GM12878 (cell line): ENCODE data around the gene ANXA5. TPM values are rescaled to one million over a fixed set of nuclear protein-coding genes. Genes with fewer than 3 reads are reported as not detected.

ENCODE experiments used
- ATAC-seq: fragments of 200-7000 bp; cut with Tn5 transposase; 3 replicates; pipeline ENCODE4 v1.9.1; 2020; ENCODE audit warnings: mild to moderate bottlenecking, moderate library complexity
- BruUV-seq: library from RNA; stranded (reverse); fragments of 400-500 nt; replicated peaks from 2 replicates; lab custom pipeline; 2021; lab: Mats Ljungman, UMichigan
- CTCF ChIA-PET: fragments of 300-600 bp; sonication (Branson Sonifier 250); formaldehyde crosslinking; extraction: SDS; loops from one replicate; lab custom pipeline; 2021; ENCODE audit warnings: inconsistent platforms; lab: Yijun Ruan, JAX
- POLR2A ChIA-PET: fragments of 350-600 bp; formaldehyde crosslinking; extraction: SDS; loops from one replicate; lab custom pipeline; 2021; ENCODE audit warnings: inconsistent platforms; lab: Charles Lee
- RAD21 ChIA-PET: fragments of 300-600 bp; sonication (Branson Sonifier 250); formaldehyde crosslinking; loops from one replicate; lab custom pipeline; 2023; ENCODE audit warnings: antibody characterized with exemption; ENCODE audit not compliant: unreplicated experiment; lab: Charles Lee
- SMC1A ChIA-PET: fragments of 300-600 bp; sonication (Branson Sonifier 250); formaldehyde crosslinking; loops from one replicate; lab custom pipeline; 2023; ENCODE audit not compliant: unreplicated experiment, uncharacterized antibody; lab: Charles Lee
- DNase-seq: peaks from one replicate; pipeline ENCODE4 v3.0.0-alpha.2; 2011; ENCODE audit warnings: low read depth, low spot score
- FAIRE-seq: peaks from 3 replicates; lab custom pipeline; 2011; peaks lifted over from hg19 to GRCh38; lab: Jason Lieb, UNC
- H2AFZ ChIP-seq: 2 replicates; pipeline ENCODE4 v1.6.0; 2011; ENCODE audit warnings: low read depth, low read length, control low read depth; ENCODE audit not compliant: control insufficient read depth
- H3K27ac ChIP-seq: 2 replicates; pipeline ENCODE4 v1.5.1; 2011; ENCODE audit warnings: control low read depth; ENCODE audit not compliant: control insufficient read depth, insufficient read depth
- H3K27me3 ChIP-seq, 2 experiments: replicated peaks in 1 of 2; 2 replicates each; pipeline versions ENCODE4 v1.6.0 to v1.6.1; 2011; ENCODE audit warnings: low read length in 1 of 2; ENCODE audit not compliant: control insufficient read depth in 2 of 2, insufficient read depth in 2 of 2
- H3K36me3 ChIP-seq, 2 experiments: 2 replicates each; pipeline ENCODE4 v1.5.1; 2011; ENCODE audit warnings: low read length in 1 of 2; ENCODE audit not compliant: control insufficient read depth in 2 of 2, insufficient read depth in 2 of 2
- H3K4me1 ChIP-seq: 2 replicates; pipeline ENCODE4 v1.6.1; 2011; ENCODE audit warnings: mild to moderate bottlenecking, low read length, moderate library complexity, mixed read lengths; ENCODE audit not compliant: control insufficient read depth, insufficient read depth
- H3K4me2 ChIP-seq: 2 replicates; pipeline ENCODE4 v1.6.0; 2011; ENCODE audit warnings: control low read depth; ENCODE audit not compliant: control insufficient read depth, insufficient read depth
- H3K4me3 ChIP-seq: fragments of 200-600 bp; sonication (generic); 2 replicates; pipeline ENCODE4 v1.5.1; 2016
- H3K79me2 ChIP-seq: 2 replicates; pipeline ENCODE4 v1.6.0; 2011; ENCODE audit warnings: low read length; ENCODE audit not compliant: control insufficient read depth, insufficient read depth
- H3K9ac ChIP-seq: 2 replicates; pipeline ENCODE4 v1.8.0; 2011; ENCODE audit warnings: low read length, control low read depth, mixed read lengths; ENCODE audit not compliant: control insufficient read depth, insufficient read depth
- H3K9me3 ChIP-seq: replicated peaks from 3 replicates; pipeline ENCODE4 v1.5.1; 2011; ENCODE audit warnings: mild to moderate bottlenecking, low read length; ENCODE audit not compliant: control insufficient read depth, insufficient read depth
- H4K20me1 ChIP-seq: 2 replicates; pipeline ENCODE4 v1.6.0; 2011; ENCODE audit not compliant: control insufficient read depth, insufficient read depth
- ATF7 ChIP-seq: fragments of 450-650 bp; IDR thresholded peaks from 2 replicates; pipeline ENCODE4 v1.6.1; 2016; ENCODE audit warnings: low read depth, mild to moderate bottlenecking
- CEBPB ChIP-seq, 2 experiments: fragments of 150-350 bp in 1 of 2; IDR thresholded peaks; 2 replicates each; pipeline ENCODE4 v1.6.1; 2012 to 2014; ENCODE audit warnings: low read depth in 2 of 2, low read length in 2 of 2, borderline replicate concordance in 1 of 2, inconsistent platforms in 1 of 2
- CREM ChIP-seq: IDR thresholded peaks from 2 replicates; pipeline ENCODE4 v1.6.1; 2014; ENCODE audit warnings: antibody characterized with exemption, low read depth
- FOS ChIP-seq: IDR thresholded peaks from 3 replicates; pipeline ENCODE4 v1.6.1; 2011; ENCODE audit warnings: borderline replicate concordance; ENCODE audit not compliant: insufficient read length; ENCODE audit errors: extremely low read depth
- GATAD2B ChIP-seq: fragments of 450-650 bp; conservative IDR thresholded peaks from 2 replicates; pipeline ENCODE4 v1.6.1; 2017; ENCODE audit warnings: low read depth, mild to moderate bottlenecking, moderate library complexity
- HDAC6 ChIP-seq: fragments of 200-600 bp; sonication (generic); IDR thresholded peaks from one replicate; pipeline ENCODE4 v1.8.0; 2017; ENCODE audit warnings: antibody characterized with exemption; ENCODE audit not compliant: unreplicated experiment
- IKZF1 ChIP-seq: fragments of 450-650 bp; conservative IDR thresholded peaks from 2 replicates; pipeline ENCODE4 v1.6.1; 2017; ENCODE audit warnings: antibody characterized with exemption, mild to moderate bottlenecking
- LARP7 ChIP-seq: fragments of 450-650 bp; IDR thresholded peaks from 2 replicates; pipeline ENCODE4 v1.6.1; 2017; ENCODE audit warnings: mild to moderate bottlenecking
- MTA2 ChIP-seq: fragments of 450-650 bp; IDR thresholded peaks from 2 replicates; pipeline ENCODE4 v1.6.1; 2016; ENCODE audit warnings: low read depth, mild to moderate bottlenecking, moderate library complexity
- NR2F1 ChIP-seq: fragments of 450-650 bp; conservative IDR thresholded peaks from 2 replicates; pipeline ENCODE4 v1.6.1; 2017; ENCODE audit warnings: mild to moderate bottlenecking
- POLR2AphosphoS5 ChIP-seq: IDR thresholded peaks from 2 replicates; pipeline ENCODE4 v1.6.1; 2011; ENCODE audit warnings: mild to moderate bottlenecking, low read length, inconsistent platforms
- RB1 ChIP-seq: fragments of 450-650 bp; formaldehyde crosslinking; IDR thresholded peaks from 2 replicates; pipeline ENCODE4 v1.6.1; 2017; ENCODE audit warnings: mild to moderate bottlenecking, borderline replicate concordance
- RBBP5 ChIP-seq: fragments of 200-600 bp; sonication (generic); conservative IDR thresholded peaks from 2 replicates; pipeline ENCODE4 v1.6.1; 2016
- RELA ChIP-seq: fragments of 450-650 bp; IDR thresholded peaks from 2 replicates; pipeline ENCODE4 v1.8.0; 2014; ENCODE audit warnings: borderline replicate concordance; ENCODE audit not compliant: partially characterized antibody
- SMARCA5 ChIP-seq: fragments of 450-650 bp; IDR thresholded peaks from 2 replicates; pipeline ENCODE4 v1.6.1; 2017; ENCODE audit warnings: mild to moderate bottlenecking
- ZNF24 ChIP-seq: fragments of 450-650 bp; IDR thresholded peaks from 2 replicates; pipeline ENCODE4 v1.6.1; 2017; ENCODE audit warnings: antibody characterized with exemption, mild to moderate bottlenecking
- WGBS: methylation state at CpG from one replicate; pipeline ENCODE4 v1.1.6; 2016; ENCODE audit warnings: low lambda C conversion rate; ENCODE audit not compliant: insufficient replicate concordance, insufficient coverage; ENCODE audit errors: missing lambda C conversion rate; 5-methylcytosine and 5-hydroxymethylcytosine counted together
- in situ Hi-C: fragments of 300-500 bp; cut with MboI; formaldehyde crosslinking; loops from 9 replicates; pipeline ENCODE4 v1.14.3; 2018; ENCODE audit warnings: mixed read lengths
- intact Hi-C: fragments of 100-400 bp; cut with micrococcal nuclease; formaldehyde crosslinking; loops from one replicate; pipeline ENCODE4 v1.14.2; 2022; ENCODE audit not compliant: unreplicated experiment
- polyA plus RNA-seq, 11 experiments: library from polyadenylated mRNA; depleted of rRNA in 4 of 11; unstranded in 6 of 11; stranded (reverse) in 5 of 11; fragments of >200 nt; fragmentation: Nextera tagmentation in 4 of 11; fragmentation: Illumina TruSeq in 1 of 11; extraction: Ambion mirVana in 4 of 11; extraction: Trizol in 1 of 11; gene quantifications; 1 replicate in 1 of 11; 2 replicates in 10 of 11; pipeline versions ENCODE4 v1.2.1 to v1.2.3, GENCODE V29; 2011 to 2016; ENCODE audit warnings: inconsistent platforms in 2 of 11, missing spikeins in 2 of 11, low read depth in 1 of 11
- total RNA-seq, 4 experiments: library from RNA; depleted of rRNA in 3 of 4; stranded (reverse); fragments of >200 nt in 3 of 4; fragmentation: Illumina TruSeq in 1 of 4; extraction: Trizol in 1 of 4; gene quantifications; 2 replicates each; pipeline versions ENCODE4 v1.2.1 to v1.2.3, GENCODE V29; 2013 to 2021
- TF ChIP-seq, protein P1 (sequence below): IDR thresholded peaks from 2 replicates; pipeline ENCODE4 v1.6.1; 2012; ENCODE audit warnings: low read depth, low read length, improper control_type of control experiment
- TF ChIP-seq, protein P2 (sequence below): IDR thresholded peaks from 2 replicates; pipeline ENCODE4 v1.6.1; 2012; ENCODE audit warnings: low read length, inconsistent platforms
- TF ChIP-seq, protein P3 (sequence below): fragments of 450-650 bp; conservative IDR thresholded peaks from 2 replicates; pipeline ENCODE4 v1.6.1; 2017; ENCODE audit warnings: mild to moderate bottlenecking, moderate library complexity

ANXA5 gene
- total and polyA plus RNA-seq, 10 of the 15 experiments (the other 5 are each of a cell fraction or from before 2014, with no cell fraction given) = 101 to 249 (median 169) TPM

DNA sequence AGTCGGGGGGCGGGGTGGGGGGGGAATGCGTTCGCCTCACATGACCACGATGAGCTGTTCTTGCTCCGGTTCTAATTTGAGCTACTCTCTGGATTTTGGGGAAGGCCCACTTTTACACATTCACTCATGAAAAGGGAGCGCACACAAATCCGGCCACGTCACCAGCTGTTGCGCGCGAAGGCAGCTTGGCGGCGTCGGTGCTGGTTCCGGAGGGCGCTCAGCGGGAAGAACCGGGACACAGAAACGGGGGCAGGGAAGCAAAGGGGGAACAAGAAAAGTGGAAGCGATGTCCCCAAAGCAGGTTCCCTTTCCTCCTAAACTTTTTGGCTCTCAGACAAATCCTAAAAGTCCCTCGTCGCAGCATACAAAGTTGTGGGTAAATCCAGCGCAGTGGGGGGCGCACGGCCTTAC lies 605 bp downstream of the ANXA5 start (continued):
- TF ChIP-seq HDAC6 (peak; percentile 34), CREM (peak; percentile 67), ATF7 (peak; percentile 52), POLR2AphosphoS5 (no peak), IKZF1 (peak; percentile 69), RELA (peak; percentile 29), GATAD2B (0 out of 2 replicates have a peak, but pooled peaks have one; percentile 24), CEBPB (IDR thresholded peaks at IDR 0.05; ENCODE audit: borderline replicate concordance in 1 of 2, low read depth in 2 of 2, low read length in 2 of 2) (no peak)
- TF ChIP-seq, protein P1, sequence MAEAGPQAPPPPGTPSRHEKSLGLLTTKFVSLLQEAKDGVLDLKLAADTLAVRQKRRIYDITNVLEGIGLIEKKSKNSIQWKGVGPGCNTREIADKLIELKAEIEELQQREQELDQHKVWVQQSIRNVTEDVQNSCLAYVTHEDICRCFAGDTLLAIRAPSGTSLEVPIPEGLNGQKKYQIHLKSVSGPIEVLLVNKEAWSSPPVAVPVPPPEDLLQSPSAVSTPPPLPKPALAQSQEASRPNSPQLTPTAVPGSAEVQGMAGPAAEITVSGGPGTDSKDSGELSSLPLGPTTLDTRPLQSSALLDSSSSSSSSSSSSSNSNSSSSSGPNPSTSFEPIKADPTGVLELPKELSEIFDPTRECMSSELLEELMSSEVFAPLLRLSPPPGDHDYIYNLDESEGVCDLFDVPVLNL = no peak

DNA sequence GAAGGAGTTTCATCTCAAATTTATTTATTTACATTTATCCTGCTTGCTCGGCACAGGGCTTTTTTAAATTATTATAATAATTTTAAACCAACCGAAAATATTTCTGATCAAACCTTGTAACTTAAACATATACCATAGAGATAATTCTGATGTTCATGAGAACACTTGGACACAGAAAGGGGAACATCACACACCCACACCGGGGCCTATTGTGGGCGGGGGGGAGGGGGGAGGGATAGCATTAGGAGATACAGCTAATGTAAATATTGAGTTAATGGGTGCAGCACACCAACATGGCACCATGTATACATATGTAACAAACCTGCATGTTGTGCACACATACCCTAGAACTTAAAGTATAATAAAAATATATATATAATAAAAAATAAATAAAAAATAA lies 2.9 kb downstream of the ANXA5 start:
- POLR2A ChIA-PET = no interaction called here

More for the DNA sequence above, 2.9 kb downstream of the ANXA5 start:
- ATAC-seq (no peak), FAIRE-seq (no peak), DNase-seq (no peak)
- no peaks in the 10 kb centered on the region for H3K9me3 ChIP-seq
- intact Hi-C loops (no loop called here), in situ Hi-C loops (no loop called here)
- peaks cover 30% of the 10 kb centered on the region for H3K79me2 ChIP-seq
- BruUV-seq = no TSS peak
- H3K4me2 ChIP-seq = no peak overlapping the region
- H3K27ac ChIP-seq = no peak overlapping the region
- ChIA-PET SMC1A (no interaction called here), RAD21 (interaction anchor here (0.8 to 1.0 kb wide), 2 partner anchors 18 to 26 kb away, joined by 3 read pairs; no protein-coding TSS in a partner anchor), CTCF (interaction anchor here (0.7 to 1.5 kb wide), 3 partner anchors 9 to 205 kb away, joined by 3 to 5 read pairs (median 4); no protein-coding TSS in a partner anchor)
- TF ChIP-seq LARP7 = no peak
- no peak for TF ChIP-seq RB1
- TF ChIP-seq FOS = no peak
- TF ChIP-seq, protein P2, sequence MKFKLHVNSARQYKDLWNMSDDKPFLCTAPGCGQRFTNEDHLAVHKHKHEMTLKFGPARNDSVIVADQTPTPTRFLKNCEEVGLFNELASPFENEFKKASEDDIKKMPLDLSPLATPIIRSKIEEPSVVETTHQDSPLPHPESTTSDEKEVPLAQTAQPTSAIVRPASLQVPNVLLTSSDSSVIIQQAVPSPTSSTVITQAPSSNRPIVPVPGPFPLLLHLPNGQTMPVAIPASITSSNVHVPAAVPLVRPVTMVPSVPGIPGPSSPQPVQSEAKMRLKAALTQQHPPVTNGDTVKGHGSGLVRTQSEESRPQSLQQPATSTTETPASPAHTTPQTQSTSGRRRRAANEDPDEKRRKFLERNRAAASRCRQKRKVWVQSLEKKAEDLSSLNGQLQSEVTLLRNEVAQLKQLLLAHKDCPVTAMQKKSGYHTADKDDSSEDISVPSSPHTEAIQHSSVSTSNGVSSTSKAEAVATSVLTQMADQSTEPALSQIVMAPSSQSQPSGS = no peak
- no peak for TF ChIP-seq ZNF24
- TF ChIP-seq SMARCA5 = no peak
- TF ChIP-seq NR2F1 = no peak
- TF ChIP-seq, protein P3, sequence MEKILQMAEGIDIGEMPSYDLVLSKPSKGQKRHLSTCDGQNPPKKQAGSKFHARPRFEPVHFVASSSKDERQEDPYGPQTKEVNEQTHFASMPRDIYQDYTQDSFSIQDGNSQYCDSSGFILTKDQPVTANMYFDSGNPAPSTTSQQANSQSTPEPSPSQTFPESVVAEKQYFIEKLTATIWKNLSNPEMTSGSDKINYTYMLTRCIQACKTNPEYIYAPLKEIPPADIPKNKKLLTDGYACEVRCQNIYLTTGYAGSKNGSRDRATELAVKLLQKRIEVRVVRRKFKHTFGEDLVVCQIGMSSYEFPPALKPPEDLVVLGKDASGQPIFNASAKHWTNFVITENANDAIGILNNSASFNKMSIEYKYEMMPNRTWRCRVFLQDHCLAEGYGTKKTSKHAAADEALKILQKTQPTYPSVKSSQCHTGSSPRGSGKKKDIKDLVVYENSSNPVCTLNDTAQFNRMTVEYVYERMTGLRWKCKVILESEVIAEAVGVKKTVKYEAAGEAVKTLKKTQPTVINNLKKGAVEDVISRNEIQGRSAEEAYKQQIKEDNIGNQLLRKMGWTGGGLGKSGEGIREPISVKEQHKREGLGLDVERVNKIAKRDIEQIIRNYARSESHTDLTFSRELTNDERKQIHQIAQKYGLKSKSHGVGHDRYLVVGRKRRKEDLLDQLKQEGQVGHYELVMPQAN = no peak
- TF ChIP-seq HDAC6 = no peak
- no peak for TF ChIP-seq MTA2
- no peak for TF ChIP-seq RBBP5
- TF ChIP-seq IKZF1 = no peak
- H3K36me3 ChIP-seq = no peaks in the 10 kb centered on the region
- H3K4me1 ChIP-seq = peaks cover 8% of the 10 kb centered on the region
- no peak overlapping the region for H3K4me3 ChIP-seq
- WGBS = 90% methylated on average over 4 of the region's 4 CpGs
- H2AFZ ChIP-seq = no peak overlapping the region
- peaks cover 4% of the 10 kb centered on the region; the same call in 1 of the 2 replicates for H4K20me1 ChIP-seq
- H3K27me3 ChIP-seq = no peaks in the 10 kb centered on the region
- H3K9ac ChIP-seq = no peak overlapping the region
